ENCODE results near the gene MINDY4.
A peak's percentile ranks its signal among the peaks of the same experiment; 100 is the strongest.

MINDY4 gene

DNA sequence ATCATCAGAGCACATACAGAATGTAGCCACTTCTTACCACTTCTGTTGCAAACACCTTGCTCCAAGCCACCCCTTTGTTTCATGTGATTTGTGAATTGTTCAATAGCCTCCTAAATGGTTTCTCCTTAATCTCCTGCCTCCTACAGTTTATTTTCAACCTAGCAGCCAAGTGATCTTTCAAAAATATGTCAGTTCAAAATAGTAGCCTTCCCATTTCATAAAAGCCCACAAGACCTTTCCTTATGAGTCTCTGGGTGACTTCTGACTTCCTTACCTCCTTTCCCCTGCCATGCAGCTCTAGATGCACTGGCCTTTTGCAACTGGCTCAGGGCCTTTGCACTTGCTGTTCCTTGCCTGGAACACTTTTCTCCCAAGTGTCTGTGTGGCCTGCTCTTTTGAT lies 4.8 kb downstream of the MINDY4 start:
- no peak for DNase-seq (ENCODE audit: low spot score)

DNA sequence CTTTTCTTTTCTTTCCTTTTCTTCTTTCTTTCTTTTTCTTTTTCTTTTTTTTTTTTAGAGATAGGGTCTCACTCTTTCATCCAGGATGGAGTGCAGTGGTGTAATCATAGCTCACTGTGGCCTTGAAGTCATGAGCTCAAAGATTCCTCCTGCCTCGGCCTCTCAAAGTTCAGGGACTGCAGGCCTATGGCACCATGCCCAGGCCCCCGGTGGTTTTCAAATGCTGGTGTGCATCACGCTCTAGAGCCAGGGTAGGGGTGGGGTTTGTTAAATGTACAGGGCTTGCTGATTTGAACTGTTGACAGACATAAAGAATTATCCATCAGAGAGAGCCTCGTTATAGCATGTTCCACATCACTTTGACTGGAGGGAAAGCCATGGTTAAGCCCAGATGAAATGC lies 5.8 kb downstream of the MINDY4 start:
- no peak for DNase-seq (ENCODE audit: low spot score)

DNA sequence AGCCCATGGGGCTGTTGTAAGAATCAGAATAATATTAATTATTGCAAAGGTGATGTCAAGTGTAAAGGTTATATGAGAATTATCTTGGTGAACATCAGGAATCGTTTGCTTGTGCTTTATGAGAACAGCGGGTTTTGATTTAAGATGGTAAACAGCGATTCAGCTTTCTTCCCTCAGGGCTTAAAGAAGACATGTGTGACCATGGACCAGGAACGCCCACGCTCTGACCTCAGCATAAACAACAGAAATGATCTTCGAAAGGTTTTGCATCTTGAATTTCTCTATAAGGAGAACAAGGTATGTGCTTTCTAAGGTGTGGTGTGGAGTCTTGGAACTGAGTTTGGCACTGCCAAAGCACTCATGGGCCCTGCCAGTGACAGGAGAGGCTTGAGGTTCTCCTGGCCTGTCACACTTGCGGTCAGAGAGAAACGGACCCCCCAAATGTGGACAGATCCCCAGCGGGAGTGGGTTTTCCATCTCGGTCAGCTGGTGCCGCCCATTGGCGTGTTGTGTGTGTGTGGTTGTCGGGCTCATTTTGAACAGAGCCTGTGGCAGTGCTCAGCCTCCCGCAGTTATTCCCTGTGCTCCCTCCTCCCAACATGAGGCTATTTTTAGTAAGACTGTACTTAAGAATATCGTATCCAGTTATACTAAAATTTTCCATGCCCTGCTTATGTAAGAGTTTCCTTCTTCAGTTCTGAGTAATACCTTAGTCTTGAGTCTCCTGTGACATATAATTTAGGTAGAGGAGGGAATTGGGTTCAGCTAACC lies 7.2 kb downstream of the MINDY4 start:
- no peak for DNase-seq (ENCODE audit: low spot score)

DNA sequence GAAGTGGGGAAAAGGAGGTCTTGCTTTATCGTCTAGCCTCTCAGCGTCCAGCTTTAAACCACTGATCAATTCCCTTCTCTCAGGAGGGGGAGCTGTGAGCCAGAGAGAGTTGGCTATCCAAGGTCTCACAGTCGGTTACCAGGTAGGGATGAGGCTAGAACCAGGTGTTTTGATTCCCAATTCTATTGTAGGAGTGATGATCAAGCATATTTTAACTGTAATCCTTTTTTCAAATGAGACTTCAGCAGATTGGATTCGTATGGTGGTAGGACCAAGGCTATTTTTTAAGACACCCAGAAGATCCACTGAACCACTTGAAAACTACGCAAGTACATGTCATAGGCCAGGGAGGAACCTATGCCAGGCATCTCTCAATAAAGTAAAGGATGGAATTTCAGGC lies 8.4 kb downstream of the MINDY4 start:
- DNase-seq (ENCODE audit: low spot score): no peak

DNA sequence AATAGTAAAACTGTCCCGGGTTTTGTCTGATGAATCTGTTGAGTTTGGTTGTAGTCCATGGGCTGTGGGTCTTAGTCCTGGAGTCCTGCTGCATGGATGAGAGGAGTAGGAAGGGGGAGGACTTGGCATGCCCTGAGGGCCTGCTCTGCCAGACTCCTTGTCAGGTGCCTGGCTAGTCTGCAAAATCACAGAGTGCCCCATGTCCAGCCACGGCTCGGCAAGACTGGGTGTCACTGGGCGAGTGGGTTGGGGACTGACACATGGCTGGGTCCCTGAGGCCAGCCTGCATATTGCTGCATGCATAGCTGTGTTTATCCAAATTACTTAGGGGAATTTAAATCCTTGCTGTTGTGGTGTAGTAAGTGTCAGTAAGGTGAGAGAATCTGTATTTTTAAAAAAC lies 9.7 kb downstream of the MINDY4 start:
- DNase-seq (ENCODE audit: low spot score): no peak

DNA sequence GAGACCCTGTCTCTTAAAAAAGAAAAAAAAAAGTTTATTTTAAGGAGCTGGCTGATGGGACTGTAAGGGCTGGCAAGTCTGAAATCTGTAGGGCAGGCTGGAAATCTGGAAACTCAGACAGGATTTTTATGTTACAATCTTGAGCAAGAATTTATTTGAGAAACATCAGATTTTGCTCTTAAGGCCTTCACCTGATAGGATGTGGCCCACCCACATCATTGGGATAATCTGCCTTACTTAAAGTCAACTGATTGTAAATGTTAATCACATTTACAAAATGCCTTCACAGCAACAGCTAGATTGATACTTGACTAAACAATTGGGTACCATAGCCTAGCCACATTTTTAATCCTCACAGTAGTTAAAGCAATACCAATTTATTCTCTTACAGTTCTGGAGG lies 11.5 kb downstream of the MINDY4 start:
- DNase-seq (ENCODE audit: low spot score): no peak

DNA sequence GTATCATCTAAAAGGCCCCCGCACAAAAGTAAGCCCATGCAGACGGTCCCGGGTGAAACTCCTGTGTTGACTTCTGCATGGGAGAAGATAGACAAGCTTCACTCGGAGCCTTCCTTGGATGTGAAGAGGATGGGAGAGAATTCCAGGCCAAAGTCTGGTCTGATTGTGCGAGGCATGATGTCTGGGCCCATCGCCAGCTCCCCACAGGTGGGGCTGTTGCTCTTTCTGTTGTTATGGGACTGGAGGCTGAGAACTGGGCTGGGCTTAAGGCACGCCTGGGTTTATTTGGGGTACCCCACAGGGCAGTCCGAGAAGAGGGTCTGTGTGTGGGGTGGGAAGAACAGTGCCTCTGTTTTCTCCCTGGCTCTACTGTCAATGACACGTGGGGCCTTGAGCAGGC lies 14.6 kb downstream of the MINDY4 start:
- no peak for DNase-seq (ENCODE audit: low spot score)

DNA sequence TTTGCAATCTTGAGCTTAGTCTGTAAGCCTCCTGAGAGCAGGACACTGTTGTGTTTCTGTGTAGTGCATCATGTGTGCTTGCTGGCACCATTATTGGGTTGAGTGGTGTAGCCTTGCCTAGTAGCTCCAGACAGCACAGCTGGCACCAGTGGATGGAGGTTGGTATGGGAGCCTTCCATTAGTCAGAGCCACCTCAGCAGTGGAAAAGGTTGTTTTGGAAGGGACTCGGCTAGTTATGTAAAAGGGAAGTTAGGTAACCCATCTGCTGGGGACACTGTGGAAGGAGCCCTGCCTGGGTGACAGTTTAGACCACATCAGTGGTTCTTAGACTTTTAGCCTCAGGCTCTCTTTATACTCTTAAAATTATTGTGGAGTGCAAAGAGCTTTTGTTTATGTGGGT lies 16.3 kb downstream of the MINDY4 start:
- DNase-seq (ENCODE audit: low spot score): no peak

DNA sequence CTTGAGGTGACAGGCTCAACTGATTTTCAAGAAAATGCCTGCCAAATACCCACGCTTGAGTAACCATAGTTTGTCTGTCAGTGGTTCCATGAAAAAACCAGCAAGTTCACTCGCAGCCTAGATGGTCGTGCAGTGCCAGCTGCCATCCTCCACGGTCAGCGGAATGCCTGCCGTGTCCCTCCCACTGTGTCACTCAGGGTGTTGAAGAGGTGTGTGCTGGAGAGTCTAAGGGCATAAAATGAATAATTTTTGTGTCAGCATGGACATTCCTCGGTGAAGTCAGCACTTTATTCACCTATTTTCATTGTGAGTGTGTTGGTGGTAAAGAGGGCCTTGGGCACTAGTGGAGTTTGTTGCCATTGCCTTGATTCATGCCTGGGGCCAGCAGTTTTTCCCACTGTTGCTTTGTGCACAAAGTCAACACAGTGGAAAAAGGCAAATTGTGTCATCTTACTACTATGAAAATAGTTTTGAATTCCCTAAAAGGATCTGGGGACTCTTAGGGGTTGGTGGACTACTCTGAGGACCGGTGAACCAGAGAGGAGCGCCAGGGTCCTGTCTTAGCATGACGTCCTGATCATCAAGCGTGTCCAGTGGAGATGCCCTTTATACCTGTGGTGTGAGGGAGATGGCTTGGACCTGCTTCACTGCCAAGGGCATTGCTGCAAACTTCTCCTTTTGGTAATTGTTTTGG lies 17.6 kb downstream of the MINDY4 start:
- DNase-seq (ENCODE audit: low spot score): no peak

DNA sequence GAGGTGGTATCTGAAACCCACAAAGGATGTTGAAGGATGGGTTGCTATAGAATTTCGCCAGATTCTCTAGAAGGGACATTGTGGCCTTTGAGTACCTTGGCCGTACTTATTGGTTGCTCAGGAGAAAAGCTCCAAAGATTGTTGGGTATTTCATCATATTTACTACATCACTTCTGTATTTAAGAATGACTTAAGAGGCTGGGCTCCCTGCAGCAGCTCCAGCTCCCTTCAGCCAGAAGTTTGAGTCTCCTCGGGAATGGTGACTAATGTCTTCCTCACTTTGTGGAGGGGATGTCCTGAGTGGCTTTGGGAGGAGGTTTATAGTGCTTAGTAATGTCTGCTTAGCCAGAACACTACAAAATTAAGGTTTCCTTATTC lies 18.1 kb downstream of the MINDY4 start:
- DNase-seq (ENCODE audit: low spot score): peak; percentile 92

DNA sequence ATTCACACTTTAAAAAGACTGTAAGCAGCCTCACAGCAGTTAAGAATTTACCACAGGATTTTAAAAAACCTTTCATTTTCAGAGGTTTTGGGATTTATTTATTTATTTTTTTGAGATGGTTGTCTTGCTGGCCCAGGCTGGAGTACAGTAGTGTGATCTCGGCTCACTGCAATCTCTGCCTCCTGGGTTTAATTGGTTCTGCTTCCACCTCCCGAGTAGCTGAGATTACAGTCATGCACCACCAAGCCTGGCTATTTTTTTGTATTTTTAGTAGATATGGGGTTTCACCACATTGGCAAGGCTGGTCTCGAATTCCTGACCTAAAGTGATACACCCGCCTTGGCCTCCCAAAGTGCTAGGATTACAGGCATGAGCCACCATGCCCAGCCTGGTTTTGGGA lies 19.1 kb downstream of the MINDY4 start:
- DNase-seq (ENCODE audit: low spot score): no peak

DNA sequence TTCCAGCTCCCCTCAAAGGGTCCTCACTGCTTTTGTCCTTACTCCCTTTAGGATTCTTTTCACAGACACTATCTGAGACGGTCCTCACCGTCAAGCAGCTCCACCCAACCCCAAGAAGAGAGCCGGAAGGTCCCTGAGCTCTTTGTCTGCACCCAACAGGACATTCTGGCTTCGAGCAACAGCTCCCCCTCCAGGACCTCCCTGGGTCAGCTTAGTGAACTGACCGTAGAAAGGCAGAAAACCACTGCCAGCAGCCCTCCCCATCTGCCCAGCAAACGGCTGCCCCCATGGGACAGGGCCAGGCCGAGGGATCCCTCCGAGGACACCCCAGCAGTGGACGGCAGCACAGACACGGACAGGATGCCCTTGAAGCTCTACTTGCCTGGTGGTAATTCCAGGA lies 19.9 kb downstream of the MINDY4 start:
- DNase-seq (ENCODE audit: low spot score): no peak

DNA sequence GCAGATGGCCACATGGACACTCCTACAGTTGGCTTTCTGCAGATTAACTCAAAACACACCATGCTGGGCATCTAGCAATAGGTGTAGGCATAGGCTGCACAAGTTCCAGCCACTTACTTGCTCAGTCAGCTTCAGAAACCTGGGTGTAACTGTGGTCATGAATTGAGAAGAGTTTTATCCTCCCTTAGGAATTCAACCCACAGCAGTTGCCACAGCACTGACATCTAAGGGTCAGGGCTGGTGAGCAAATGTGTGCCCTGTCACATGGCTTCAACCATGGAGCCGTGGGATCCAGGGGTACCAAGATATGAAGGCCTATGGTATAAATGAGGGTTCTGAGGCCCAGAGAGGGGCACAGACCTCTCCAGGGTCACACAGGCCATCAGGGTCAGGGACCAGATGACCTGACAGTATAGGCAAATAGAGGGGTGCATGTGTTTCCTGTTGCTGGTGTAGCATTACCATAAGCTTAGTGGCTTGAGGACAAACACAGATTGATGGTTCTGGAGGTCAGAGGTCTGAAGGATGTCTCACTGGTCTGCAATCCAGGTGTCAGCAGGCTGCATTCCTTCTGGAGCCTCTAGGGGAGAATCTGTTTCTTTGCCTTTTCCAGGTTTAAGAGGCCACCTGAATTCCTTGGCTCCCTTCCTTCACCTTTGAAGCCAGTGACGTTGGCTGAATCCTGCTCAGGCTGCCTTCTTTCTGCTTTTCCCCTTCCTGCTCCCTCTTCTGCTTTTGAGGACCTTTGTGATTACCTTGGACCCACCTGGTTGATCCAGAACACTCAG lies 24.1 kb downstream of the MINDY4 start:
- no peak for DNase-seq (ENCODE audit: low spot score)

DNA sequence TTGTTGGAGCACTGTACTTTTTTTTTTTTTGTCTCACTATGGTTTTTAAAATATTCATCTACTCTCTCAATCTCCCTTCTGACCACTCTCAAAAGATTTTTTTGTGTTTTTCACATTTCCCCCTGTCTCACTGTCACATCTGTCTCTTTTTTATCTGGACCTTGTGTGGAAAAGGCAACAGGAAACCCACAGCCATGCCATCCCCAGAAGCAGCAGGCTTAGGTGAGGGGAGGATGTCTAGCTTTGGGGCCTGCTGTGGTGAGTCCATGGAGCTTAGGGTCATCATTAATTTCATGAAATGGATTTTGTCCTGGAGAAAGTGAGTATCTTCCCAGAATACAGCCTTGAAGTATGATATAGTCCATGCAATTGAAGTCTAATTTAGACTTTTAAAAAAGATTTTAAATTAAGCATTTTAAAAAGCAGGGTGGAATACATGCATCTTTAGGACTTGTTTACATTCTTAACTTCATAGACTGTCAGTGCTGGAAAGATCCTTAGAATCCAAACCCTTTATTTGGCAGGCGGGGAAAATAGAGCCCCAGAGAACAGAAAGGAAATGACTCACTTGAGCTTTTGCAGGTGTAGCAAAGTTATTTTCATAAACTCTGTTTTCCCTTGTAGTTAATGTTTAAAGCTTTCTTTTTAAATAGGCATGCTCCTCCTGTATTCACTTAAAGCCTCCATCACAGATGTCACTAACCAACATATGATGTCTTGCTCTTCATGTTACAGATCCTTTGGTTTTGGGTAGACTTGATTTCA lies 25.1 kb downstream of the MINDY4 start:
- DNase-seq (ENCODE audit: low spot score): no peak

DNA sequence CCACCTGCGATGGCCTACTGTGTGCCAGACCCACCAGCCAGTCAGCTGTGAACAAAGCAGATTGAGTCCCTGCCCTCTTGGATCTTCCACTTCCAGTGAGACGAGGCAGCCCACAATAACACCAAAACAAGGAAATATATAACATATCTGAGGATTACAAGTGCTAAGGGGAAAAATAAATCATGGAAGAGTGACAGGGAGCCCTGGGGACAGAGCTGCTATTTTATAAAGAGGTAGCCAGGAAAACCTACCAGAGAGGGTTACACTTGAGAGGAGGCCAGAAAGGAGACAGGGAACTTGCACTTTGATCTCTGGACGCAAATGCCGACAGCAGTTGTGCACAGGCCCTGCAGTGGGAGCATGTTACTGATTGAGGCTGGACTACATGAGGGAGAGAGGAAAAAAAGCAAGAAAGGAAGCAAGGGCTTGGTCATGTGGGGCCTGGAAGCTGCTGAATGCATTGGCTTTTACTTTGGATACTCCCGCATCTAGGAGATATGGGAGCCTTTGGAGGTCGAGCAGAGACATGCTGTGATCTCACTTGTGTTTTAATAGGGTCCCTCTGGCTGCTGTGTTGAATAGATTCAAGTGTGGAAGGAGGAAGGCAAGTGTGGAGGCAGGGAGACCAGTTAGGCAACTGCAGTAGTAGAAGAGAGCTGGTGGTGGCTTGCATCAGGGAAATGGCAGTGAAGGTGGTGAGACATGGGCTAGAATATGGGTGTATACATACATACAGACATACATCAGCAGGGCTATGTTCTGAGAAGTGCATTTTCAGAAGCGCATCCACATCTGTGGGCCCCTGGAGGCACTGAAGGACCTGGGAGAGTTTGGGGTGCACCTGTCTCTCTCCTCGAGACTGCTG lies 26.2 kb downstream of the MINDY4 start:
- no peak for DNase-seq (ENCODE audit: low spot score)

DNA sequence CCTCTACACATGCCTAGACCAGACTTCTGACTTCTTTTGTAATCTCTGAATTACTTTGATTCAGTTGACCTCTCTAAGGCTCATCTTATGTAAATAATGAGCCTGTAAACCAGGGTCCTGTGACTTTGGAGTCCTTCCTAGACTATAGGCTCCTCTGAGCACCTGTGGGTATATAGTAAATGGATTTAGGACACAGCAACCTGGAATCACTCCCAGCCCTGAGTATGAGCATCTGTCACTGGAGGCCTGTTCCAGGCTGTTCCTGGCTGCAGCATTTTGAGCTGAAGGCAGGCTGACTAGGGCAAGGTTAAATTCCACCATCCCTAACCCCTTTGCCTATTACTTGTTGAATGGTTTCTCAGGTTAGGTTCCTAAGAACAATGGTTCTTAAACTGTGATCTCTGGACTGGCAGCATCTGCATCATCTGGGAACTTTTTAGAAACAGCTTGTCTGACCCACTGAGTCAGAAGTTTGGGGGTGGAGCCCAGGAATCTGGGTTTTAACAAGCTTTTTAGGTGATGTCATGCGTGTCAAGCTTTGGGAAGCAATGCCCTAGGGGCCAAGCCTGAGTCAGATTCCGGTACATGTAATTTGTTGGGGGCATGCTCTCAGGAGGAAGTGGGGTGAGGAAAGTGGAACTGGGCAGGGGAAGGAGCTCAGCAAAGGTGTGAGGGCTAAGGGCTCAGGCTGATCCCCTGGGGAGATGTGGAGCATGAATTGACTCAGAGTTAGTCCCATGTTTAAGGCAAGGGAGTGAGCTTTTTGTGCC lies 28.2 kb downstream of the MINDY4 start:
- peak; percentile 85 for DNase-seq (ENCODE audit: low spot score)

DNA sequence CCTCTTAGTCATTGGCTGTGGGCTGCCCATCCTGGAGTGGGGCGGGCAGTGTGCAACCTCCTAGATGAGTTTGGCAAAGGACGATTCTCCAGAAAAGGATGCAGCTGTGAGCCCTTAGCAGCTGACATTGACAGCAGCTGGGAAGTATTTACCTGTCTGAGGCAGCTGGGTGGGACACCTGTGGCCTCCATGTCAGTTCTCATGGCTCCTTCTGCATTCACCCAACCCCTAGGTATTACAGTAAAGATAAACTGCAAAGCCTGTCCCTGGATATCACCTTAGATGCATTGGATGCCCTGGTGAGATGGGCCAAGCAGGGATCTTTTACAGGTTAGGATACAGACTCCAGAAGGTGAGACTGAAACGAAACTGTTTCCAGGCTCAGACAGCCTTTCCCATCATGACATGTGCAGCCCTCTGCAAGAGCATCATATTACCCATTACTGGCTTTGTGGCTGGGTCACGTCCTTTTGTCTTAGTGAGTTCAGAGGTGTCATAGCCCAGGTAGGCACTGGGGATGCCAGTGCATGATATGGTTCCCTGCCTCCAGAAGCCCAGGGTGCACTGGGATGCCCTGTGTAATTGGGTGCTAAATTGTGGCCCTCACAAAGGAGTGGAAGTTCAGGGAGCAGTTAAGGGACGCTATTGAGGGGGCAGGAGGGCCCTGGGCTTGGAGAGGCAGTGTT lies 28.9 kb downstream of the MINDY4 start:
- no peak for DNase-seq (ENCODE audit: low spot score)

DNA sequence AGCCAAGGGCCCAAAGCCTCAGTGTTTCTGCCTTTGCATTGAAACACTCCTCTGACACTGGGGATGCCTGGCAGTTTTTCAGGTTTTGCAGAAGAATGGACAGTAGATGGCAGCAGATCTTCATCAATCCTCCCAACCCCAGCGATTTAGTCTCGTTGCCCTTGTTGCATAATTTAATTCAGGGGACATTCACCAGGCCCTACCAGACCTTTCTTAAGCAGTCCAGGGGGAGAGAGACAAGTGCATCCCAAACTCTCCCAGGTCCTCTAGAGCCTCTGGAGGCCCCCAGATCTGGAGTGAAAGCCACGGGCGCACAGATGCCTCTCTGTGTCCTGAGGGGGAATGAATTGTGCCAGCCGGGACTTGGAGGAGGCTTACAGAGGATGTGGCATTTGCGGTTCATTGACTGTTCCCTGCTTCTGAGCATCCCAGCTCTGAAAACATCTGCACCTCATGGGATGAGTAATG lies 29.6 kb downstream of the MINDY4 start:
- DNase-seq (ENCODE audit: low spot score): peak; percentile 80

DNA sequence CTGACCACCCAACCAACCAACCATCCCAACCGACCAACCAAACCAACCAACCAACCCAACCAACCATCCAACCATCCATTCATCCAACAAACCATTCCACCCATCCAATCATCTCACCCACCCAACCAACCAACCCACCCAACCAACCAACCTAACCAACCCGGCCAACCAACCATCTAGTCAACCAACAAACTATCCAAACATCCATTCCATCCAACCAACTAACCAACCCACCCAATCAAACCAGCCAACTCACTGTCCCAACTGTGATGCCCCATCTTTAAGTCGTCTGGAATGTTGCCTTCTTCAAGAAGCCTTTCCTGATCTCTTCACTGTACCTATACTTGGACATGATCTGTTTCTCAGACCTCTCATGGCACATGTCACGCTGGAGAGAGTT lies 31.6 kb downstream of the MINDY4 start:
- DNase-seq (ENCODE audit: low spot score): no peak

All from AG20443 (cell line).